Measurements from ENCODE around the gene RNPEP.
"Not testable (repeated sequence)": the region's sequence is repeated elsewhere in the genome, so short reads cannot be mapped to it uniquely, and the experiment has no call there.

RNPEP gene

DNA sequence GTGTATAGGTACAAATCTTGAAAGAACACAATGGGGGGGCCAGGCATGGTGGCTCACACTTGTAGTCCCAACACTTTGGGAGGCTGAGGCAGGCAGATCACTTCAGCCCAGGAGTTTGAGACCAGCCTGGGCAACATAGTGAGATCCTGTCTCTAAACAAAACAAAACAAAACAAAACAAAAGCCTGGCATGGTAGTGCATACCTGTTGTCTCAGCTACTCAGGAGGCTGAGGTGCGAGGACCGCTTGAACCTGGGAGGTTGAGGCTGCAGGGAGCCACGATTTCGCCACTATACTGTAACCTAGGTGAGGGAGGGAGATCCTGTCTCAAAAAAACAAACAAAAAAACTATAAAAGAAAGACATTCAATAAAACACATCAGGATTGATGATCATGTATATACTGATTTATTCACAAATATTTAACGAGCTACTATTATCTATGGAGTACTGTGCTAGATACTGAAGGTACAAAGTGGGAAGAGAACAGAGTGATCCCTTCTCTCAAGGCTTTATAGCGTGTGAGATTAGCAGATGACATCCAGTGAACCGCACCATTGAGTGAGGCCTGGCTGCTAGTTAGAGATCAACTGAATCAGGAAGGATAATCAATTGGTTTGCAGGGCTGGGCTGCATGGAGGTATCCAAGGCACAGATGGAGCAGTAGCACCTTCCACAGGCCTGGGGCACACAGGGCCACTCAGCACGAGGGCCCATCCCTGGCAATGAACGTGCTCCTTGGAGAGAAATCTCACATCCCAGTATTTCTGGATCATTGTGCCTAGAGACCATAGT lies 54.3 kb downstream of the RNPEP start:
- DNase-seq (ENCODE audit: low read depth), result no peak

DNA sequence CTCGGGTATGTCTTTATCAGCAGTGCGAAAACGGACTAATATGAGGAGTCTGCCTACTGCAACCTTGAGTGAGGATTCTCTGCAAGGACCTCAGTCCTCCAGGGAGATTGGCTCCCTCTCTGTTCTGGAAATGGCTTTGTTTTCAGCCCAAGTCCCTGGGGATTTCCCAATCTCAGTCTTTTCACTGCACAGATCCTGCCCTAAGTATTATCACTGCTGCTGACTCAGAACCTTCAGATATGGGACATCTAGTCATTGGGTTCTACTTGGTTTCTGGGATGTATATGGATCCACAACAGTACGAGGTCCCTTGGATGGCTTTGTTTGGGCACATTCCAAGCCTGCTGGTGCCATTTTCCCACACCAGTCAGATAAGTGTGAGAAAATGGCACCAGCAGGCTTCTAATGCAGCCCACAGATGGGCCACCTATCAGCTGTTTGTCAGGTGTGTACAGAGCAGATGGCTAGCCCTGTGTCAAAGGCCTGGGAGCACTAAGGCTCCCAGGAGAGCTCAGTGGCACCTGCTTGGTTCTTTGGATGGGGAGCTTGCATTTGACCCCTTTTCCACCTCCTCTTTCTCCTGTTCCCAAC lies 55.4 kb downstream of the RNPEP start:
- DNase-seq (ENCODE audit: low read depth), result no peak

DNA sequence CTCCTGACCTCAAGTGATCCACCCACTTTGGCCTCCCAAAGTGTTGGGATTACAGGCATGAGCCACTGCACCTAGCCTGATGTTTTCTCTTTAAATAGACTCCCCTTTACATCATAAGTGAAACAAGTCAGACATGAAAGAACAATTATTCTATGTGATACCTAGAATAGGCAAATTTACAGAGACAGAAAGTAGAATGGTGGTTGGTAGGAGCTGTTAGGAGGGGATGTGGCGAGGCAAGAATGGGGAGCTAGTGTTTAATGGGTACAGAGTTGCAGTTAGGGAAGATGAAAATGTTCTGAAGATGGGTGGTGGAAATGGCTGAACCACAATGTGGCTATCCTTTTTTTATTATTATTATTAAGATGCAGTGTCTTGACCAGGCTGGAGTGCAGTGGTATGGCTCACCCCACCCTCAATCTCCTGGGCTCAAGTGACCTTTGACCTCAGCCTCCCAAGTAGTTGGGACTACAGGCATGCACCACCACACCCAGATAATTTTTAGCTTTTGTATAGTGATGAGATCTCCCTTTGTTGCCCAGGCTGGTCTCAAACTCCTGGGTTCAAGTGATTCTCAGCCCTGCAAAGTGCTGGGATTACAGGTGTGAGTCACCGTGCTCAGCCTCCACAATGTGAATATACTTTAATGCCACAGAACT lies 56.4 kb downstream of the RNPEP start:
- DNase-seq (ENCODE audit: low read depth), result no peak

DNA sequence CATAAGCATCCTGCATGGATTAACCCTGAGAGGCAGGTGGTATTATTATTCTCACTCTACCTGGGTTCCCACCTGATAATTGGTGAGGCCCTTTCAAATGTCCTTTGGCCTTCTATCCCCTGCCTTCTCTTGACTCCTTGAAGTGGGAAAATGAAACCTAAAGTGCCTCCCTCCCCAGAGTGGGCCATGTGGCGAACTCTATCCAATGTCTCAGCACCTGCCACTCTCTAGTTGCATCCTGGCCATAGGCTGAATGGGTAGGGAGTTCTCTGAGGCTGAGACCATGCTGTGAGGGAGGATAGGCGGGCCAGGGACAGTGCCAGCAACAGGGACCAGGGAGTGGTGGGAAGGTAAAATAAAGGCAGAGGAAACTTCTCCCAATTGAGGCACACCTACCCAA lies 63.3 kb downstream of the RNPEP start:
- no peak for DNase-seq (ENCODE audit: low read depth)

DNA sequence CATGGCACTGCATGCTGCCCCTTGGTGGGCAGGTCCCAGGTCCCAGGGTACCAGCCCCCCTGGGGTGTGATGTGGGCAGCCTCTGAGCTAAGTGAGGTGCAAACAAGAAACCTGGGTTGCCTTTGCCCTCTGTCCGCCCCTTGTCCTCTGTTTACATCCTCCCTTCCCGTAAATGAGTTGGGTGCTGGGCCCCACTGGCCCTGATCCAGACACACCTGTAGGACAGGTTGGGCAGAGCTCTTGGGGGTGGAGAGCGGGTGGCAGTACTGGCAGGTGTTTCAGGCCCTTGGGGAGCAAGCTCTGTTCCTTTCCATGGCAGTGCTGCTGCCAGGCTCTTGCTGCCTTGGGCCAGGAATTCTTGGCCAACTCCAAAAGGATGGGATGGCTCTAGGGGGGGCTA lies 63.8 kb downstream of the RNPEP start:
- DNase-seq (ENCODE audit: low read depth), result no peak

DNA sequence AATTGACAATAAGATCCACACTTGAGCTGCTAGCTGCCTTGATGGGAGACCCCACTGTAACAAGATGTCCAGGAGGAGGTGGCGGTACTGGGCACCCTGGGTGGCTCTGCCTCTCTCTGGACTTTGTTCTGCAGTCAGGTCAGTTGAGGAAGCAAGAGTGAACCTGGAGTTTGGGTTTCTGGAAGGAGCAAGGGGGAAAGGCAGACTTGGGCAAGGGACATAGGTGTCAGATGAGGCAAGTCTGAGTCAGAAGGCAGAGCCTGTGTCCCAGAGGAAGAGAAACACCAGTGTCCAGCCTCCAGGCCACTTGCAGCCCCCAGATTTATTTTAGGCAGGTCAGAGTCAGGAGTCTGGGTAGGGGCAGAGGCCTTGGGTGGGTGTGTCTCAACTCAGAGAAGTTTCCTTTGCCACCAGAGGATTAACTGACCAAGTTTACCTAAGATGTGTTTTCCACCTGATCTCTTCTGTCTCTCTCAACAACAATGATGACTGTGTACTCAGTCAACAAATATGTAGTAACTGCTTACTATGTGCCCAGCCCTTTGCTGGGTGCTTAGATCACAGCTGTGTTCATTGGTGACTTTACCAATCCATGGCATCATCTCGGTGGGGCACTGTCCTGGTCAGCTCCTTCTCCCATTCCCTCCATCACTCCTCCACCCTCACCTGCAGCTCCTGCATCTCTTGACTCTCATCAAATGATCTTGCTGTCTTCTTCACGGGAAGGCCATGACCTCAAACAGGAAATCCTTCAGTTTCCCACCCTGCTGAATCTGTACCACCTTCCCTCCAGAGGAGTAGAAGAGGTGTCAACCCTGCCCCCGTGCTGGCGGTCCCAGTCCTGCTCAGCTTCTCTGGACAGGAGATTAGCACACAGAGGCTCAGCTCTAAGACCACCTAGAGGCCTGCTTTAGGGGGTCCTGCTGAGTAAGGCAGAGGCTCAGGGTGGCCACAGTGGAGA lies 64.6 kb downstream of the RNPEP start:
- DNase-seq (ENCODE audit: low read depth), result no peak

DNA sequence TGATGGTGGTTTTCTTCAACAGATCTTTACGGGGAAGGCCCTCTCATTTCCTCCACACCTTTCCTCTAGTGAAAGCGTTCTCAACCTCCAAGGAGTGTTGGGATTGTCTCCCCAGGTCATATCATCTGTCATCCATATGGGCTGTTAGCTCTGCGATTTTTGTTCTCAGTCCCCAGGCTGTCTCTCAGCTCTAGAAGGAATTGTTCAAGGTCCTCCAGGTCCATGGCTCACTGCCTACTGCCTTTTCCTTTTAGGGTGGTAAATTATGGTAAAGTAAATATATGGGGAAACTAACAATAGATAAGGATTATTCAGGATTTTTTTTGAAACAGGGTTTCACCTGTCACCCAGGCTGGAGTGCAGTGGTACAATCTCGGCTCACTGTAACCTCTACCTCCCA lies 65.5 kb downstream of the RNPEP start:
- no peak for DNase-seq (ENCODE audit: low read depth)

DNA sequence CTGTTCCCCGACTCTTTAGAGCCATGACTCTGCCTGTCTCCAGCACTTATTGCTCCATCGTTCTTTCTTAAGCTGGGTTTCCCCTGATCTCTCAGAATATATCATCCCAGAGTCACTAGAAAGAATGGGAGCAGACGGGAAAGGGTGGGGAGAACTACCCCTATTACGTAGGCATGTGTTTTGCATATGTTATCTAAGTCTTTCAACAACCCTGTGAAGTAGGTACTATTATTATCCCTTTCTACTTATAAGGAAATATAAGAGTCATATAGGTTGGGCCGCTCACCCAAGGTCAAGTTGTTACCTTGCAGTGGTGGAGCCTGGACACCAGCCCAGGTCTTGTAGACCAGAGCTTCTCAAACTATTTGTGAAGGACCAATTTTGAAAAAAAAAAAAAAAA lies 66.7 kb downstream of the RNPEP start:
- DNase-seq (ENCODE audit: low read depth), result no peak

DNA sequence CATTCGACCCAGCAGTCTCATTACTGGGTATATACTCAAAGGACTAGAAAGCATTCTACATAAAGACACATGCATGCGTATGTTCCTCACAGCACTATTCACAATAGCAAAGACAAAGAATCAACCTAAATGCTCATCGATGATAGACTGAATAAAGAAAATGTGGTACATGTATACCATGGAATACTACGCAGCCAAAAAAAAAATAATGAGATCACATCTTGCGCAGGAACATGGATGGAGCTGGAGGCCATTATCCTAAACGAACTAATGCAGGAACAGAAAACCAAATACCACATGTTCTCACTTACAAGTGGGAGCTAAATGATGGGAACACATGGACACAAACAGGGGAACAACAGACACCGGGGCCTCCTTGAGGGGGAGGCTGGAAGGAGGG lies 71.6 kb downstream of the RNPEP start:
- no peak for DNase-seq (ENCODE audit: low read depth)

DNA sequence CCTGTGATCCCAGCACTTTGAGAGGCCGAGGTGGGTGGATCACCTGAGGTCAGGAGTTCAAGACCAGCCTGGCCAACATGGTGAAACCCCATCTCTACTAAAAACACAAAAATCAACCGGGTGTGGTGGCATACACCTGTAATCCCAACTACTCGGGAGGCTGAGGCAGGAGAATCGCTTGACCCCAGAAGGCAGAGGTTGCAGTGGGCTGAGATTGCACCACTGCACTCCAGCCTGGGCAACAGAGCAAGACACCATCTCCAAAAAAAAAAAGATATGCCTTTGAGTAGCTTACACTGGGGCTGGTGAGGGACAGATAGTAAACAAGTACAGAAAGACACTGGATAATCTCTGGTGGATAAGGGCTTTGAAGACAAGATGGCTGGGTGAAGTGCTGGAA lies 72.2 kb downstream of the RNPEP start:
- not testable (repeated sequence) for DNase-seq (ENCODE audit: low read depth)

Measured in GM04503 (cell line).